ENCODE measurements around the gene CTIF. TPM values are rescaled to one million over a fixed set of nuclear protein-coding genes. Genes with fewer than 3 reads are reported as not detected.

Gene CTIF
- total and polyA plus RNA-seq, 12 donors: 44.5 to 74.1 (median 58.9) TPM

DNA sequence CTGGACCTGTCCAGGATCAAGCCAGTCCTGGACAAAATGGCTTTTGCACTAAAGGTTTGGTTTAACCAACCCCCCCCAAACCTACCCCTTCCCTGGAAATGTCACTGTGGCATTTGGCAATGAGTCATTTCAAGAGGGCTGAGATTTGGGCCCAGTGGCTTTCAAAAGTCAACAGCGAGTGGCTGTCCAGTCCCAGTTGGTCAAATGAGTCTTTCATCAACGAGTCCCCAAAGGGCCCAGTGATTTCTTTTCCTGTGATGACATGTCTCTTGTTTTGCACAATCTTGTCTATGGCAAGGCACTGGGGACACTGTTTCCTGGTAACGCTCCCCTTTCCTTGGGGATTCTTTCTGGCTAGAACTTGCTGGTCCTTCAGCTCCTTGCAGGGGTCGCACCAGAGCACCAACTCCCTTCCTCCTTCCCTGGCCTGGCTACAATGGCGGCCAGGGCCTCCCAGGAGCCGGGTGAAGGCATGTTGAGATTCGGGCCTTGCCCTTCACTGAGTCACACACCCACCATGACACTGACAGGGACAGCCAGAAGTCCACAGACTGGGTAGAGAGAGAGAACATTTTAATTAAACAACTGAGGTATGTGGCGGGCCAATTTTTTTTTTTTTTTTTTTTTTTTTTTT, 324.7 kb downstream of the CTIF start:
- Histone ChIP-seq H3K9me3 (peaks cover 0 to 12% (median 0%) of the 10 kb centered on the region in 11 donors), H3K27me3 (no peaks in the 10 kb centered on the region), H3K36me3 (peaks cover 0 to 29% (median 0%) of the 10 kb centered on the region in 9 donors), H3K4me3 (no peak overlapping the region), H3K27ac (peak overlapping the region in 2 of 10 donors; percentile 44 to 48), H3K4me1 (peaks cover 0 to 26% (median 8%) of the 10 kb centered on the region in 9 donors)
- no peak for DNase-seq
- 85 to 90% methylated on average over 8 of the region's 8 CpGs for WGBS, 2 donors
- no peak for TF ChIP-seq CTCF (IDR thresholded peaks at IDR 0.05)
- peak in 1 of 8 donors; percentile 19 for ATAC-seq
- intact Hi-C loops (cut with DNase I): loop anchor here in 1 of 10 donors (10.0 kb wide), 1 partner anchor 59 kb away; no protein-coding TSS in a partner anchor

GRCh38 chr18:48864876-48865275, 326.0 kb downstream of the CTIF start:
- no peak overlapping the region for H3K27ac ChIP-seq
- 95 to 98% methylated on average over 15 of the region's 15 CpGs for WGBS, 2 donors
- DNase-seq (no peak), ATAC-seq (no peak)
- no peaks in the 10 kb centered on the region for H3K27me3 ChIP-seq
- intact Hi-C loops (cut with DNase I): loop anchor here in 1 of 10 donors (10.0 kb wide), 1 partner anchor 60 kb away; no protein-coding TSS in a partner anchor
- peaks cover 0 to 21% (median 0%) of the 10 kb centered on the region in 9 donors for H3K36me3 ChIP-seq
- TF ChIP-seq CTCF (IDR thresholded peaks at IDR 0.05): no peak
- H3K9me3 ChIP-seq: peaks cover 0 to 12% (median 0%) of the 10 kb centered on the region in 11 donors
- H3K4me1 ChIP-seq: peaks cover 0 to 22% (median 4%) of the 10 kb centered on the region in 9 donors
- H3K4me3 ChIP-seq: no peak overlapping the region

DNA sequence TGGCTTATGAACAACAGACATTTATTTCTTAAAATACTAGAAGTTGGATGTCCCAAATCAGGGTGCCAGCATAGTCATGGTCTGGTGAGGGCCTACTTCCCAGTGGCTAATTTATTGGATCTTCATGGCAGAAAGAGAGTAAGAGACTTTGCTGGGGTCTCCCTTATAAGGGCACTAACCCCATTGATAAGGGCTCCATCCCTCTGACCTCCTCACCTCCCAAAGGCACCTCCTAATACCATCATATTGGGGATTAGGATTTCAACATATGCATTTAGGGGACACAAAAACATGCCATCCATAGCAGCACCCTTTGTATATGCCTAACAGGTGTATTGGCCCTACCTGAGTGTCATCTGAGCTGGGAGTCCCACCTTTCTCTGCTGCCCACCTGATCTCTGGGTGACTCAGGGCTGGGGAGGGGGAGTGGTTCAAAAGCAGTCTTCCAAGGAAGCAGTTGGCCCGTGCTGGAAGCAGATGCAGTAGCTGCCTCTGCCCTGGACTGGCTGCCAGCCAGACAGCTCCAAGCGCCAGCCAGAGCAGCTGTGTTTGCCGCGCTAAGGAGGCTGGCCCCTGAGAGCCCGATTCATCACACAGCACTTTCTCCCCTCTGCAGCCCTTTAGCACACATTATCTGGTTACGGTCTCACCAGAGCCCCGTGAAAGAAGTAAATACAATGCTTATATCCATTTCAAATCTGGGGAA, 327.4 kb downstream of the CTIF start:
- Histone ChIP-seq H3K4me1 (peaks cover 0 to 22% (median 0%) of the 10 kb centered on the region in 9 donors), H3K4me3 (no peak overlapping the region), H3K9me3 (peaks cover 0 to 12% (median 0%) of the 10 kb centered on the region in 11 donors), H3K27me3 (no peaks in the 10 kb centered on the region), H3K27ac (no peak overlapping the region), H3K36me3 (peaks cover 0 to 8% (median 0%) of the 10 kb centered on the region in 9 donors)
- no peak for TF ChIP-seq CTCF (IDR thresholded peaks at IDR 0.05)
- peak; percentile 41 to 72 (median 56) for ATAC-seq
- WGBS, 2 donors: 30 to 31% methylated on average over 7 of the region's 7 CpGs
- intact Hi-C loops (cut with DNase I): loop anchor here in 1 of 10 donors (10.0 kb wide), 1 partner anchor 61 kb away; no protein-coding TSS in a partner anchor
- DNase-seq: peak; percentile 35 to 58

GRCh38 chr18:48866856-48867255, 328.0 kb downstream of the CTIF start:
- Histone ChIP-seq H3K4me3 (no peak overlapping the region), H3K27ac (no peak overlapping the region), H3K9me3 (peaks cover 0 to 12% (median 0%) of the 10 kb centered on the region in 11 donors), H3K4me1 (peaks cover 0 to 22% (median 0%) of the 10 kb centered on the region in 9 donors), H3K27me3 (no peaks in the 10 kb centered on the region), H3K36me3 (peaks cover 0 to 5% (median 0%) of the 10 kb centered on the region in 9 donors)
- WGBS, 2 donors: 52 to 93% methylated on average over 1 of the region's 1 CpG
- no peak for TF ChIP-seq CTCF (IDR thresholded peaks at IDR 0.05)
- DNase-seq (no peak), ATAC-seq (no peak)
- intact Hi-C loops (cut with DNase I): loop anchor here in 1 of 10 donors (10.0 kb wide), 1 partner anchor 62 kb away; no protein-coding TSS in a partner anchor

Measured in heart right ventricle (tissue), 16 donors.